HepG2 (cell line): Measurements from ENCODE around the gene CA4. TPM values are rescaled to one million over a fixed set of nuclear protein-coding genes. Genes with fewer than 3 reads are reported as not detected.
A peak's percentile ranks its signal among the peaks of the same experiment; 100 is the strongest.

Experiments used
- DNMT3B ChIP-seq: conservative IDR thresholded peaks from 2 replicates; pipeline ENCODE4 v1.6.1; 2016; ENCODE audit warnings: missing biosample characterization, control low read depth
- FOXJ3 ChIP-seq: sonication (generic); formaldehyde crosslinking; IDR thresholded peaks from 2 replicates; pipeline ENCODE4 v1.4.0; 2020; ENCODE audit warnings: missing genetic modification reagents, mild to moderate bottlenecking, borderline replicate concordance
- MTF1 ChIP-seq: sonication (generic); formaldehyde crosslinking; IDR thresholded peaks from 2 replicates; pipeline ENCODE4 v1.5.0; 2020; ENCODE audit warnings: missing genetic modification reagents
- PAF1 ChIP-seq: IDR thresholded peaks from 2 replicates; pipeline ENCODE4 v1.6.1; 2016; ENCODE audit warnings: missing genetic modification reagents, missing compliant biosample characterization
- PPARG ChIP-seq: conservative IDR thresholded peaks from 2 replicates; pipeline ENCODE4 v1.6.1; 2016; ENCODE audit warnings: missing biosample characterization, missing genetic modification reagents
- ZBTB42 ChIP-seq: sonication (generic); formaldehyde crosslinking; IDR thresholded peaks from 2 replicates; pipeline ENCODE4 v1.5.0; 2020; ENCODE audit warnings: mild to moderate bottlenecking, missing genetic modification reagents
- ZBTB43 ChIP-seq: sonication (generic); formaldehyde crosslinking; conservative IDR thresholded peaks from 2 replicates; pipeline ENCODE4 v1.4.0; 2020; ENCODE audit warnings: missing genetic modification reagents
- ZBTB44 ChIP-seq: sonication (generic); formaldehyde crosslinking; IDR thresholded peaks from 2 replicates; pipeline ENCODE4 v1.4.0; 2020; ENCODE audit warnings: missing genetic modification reagents
- ZNF232 ChIP-seq: sonication (generic); formaldehyde crosslinking; IDR thresholded peaks from 2 replicates; pipeline ENCODE4 v1.4.0; 2020; ENCODE audit warnings: missing genetic modification reagents, borderline replicate concordance
- ZNF382 ChIP-seq: sonication (generic); formaldehyde crosslinking; IDR thresholded peaks from 2 replicates; pipeline ENCODE4 v1.5.0; 2020; ENCODE audit warnings: missing genetic modification reagents, mild to moderate bottlenecking, borderline replicate concordance
- ZNF512B ChIP-seq: sonication (generic); formaldehyde crosslinking; IDR thresholded peaks from 2 replicates; pipeline ENCODE4 v1.5.1; 2020; ENCODE audit warnings: missing genetic modification reagents, mild to moderate bottlenecking, borderline replicate concordance
- ZNF576 ChIP-seq: sonication (generic); formaldehyde crosslinking; IDR thresholded peaks from 2 replicates; pipeline ENCODE4 v1.4.0; 2020; ENCODE audit warnings: mild to moderate bottlenecking, missing genetic modification reagents
- ZSCAN22 ChIP-seq: sonication (generic); formaldehyde crosslinking; IDR thresholded peaks from 2 replicates; pipeline ENCODE4 v1.4.0; 2020; ENCODE audit warnings: mild to moderate bottlenecking, missing genetic modification reagents
- ZSCAN25 ChIP-seq: sonication (generic); formaldehyde crosslinking; IDR thresholded peaks from 2 replicates; pipeline ENCODE4 v1.8.0; 2022; ENCODE audit warnings: mild to moderate bottlenecking, missing genetic modification reagents
- polyA plus RNA-seq, 8 experiments: library from polyadenylated mRNA; depleted of rRNA in 3 of 8; stranded (reverse) in 7 of 8; unstranded in 1 of 8; fragments of >200 nt; fragmentation: Illumina TruSeq in 4 of 8; extraction: Trizol in 4 of 8; gene quantifications; 2 replicates each; pipeline versions ENCODE4 v1.2.1 to v1.2.3, GENCODE V29; 2011 to 2016; ENCODE audit warnings: low read depth in 4 of 8, missing spikeins in 1 of 8, mixed read lengths in 1 of 8; ENCODE audit not compliant: insufficient read depth in 1 of 8
- total RNA-seq, 5 experiments: library from RNA; depleted of rRNA; stranded (reverse); fragments of >200 nt; fragmentation: Illumina TruSeq; extraction: Trizol; gene quantifications; 2 replicates each; pipeline ENCODE4 v1.2.3, GENCODE V29; 2016; ENCODE audit warnings: low read depth in 1 of 5
- TF ChIP-seq, protein P1 (sequence below): sonication (generic); formaldehyde crosslinking; conservative IDR thresholded peaks from 2 replicates; pipeline ENCODE4 v1.4.0; 2020; ENCODE audit warnings: missing genetic modification reagents
- TF ChIP-seq, protein P2 (sequence below): sonication (generic); formaldehyde crosslinking; IDR thresholded peaks from 2 replicates; pipeline ENCODE4 v1.4.0; 2020; ENCODE audit warnings: mild to moderate bottlenecking, missing genetic modification reagents
- TF ChIP-seq, protein P3 (sequence below): sonication (generic); formaldehyde crosslinking; IDR thresholded peaks from 2 replicates; pipeline ENCODE4 v1.4.0; 2020; ENCODE audit warnings: missing genetic modification reagents

Gene CA4
- total and polyA plus RNA-seq, 2 of the 13 experiments (the other 11 are each of a cell fraction or from before 2014, with no cell fraction given): not detected

- TF ChIP-seq, protein P1, sequence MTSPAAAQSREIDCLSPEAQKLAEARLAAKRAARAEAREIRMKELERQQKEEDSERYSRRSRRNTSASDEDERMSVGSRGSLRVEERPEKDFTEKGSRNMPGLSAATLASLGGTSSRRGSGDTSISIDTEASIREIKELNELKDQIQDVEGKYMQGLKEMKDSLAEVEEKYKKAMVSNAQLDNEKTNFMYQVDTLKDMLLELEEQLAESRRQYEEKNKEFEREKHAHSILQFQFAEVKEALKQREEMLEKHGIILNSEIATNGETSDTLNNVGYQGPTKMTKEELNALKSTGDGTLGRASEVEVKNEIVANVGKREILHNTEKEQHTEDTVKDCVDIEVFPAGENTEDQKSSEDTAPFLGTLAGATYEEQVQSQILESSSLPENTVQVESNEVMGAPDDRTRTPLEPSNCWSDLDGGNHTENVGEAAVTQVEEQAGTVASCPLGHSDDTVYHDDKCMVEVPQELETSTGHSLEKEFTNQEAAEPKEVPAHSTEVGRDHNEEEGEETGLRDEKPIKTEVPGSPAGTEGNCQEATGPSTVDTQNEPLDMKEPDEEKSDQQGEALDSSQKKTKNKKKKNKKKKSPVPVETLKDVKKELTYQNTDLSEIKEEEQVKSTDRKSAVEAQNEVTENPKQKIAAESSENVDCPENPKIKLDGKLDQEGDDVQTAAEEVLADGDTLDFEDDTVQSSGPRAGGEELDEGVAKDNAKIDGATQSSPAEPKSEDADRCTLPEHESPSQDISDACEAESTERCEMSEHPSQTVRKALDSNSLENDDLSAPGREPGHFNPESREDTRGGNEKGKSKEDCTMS: no peak
- TF ChIP-seq FOXJ3 (CRISPR knock-in tag) (peak; percentile 80), ZBTB43 (peak; percentile 88), ZNF512B (CRISPR knock-in tag) (peak; percentile 43), ZNF382 (CRISPR knock-in tag) (no peak), DNMT3B (CRISPR knock-in tag) (no peak), ZNF232 (CRISPR knock-in tag) (peak; percentile 83; the same call in 1 of the 2 replicates), ZBTB44 (CRISPR knock-in tag) (no peak), PAF1 (CRISPR knock-in tag) (no peak), PPARG (CRISPR knock-in tag) (0 out of 2 replicates have a peak, but pooled peaks have one; percentile 39), ZNF576 (no peak), ZSCAN25 (CRISPR knock-in tag) (peak; percentile 52), ZSCAN22 (no peak), MTF1 (peak; percentile 91), ZBTB42 (CRISPR knock-in tag) (no peak)
- TF ChIP-seq, protein P2, sequence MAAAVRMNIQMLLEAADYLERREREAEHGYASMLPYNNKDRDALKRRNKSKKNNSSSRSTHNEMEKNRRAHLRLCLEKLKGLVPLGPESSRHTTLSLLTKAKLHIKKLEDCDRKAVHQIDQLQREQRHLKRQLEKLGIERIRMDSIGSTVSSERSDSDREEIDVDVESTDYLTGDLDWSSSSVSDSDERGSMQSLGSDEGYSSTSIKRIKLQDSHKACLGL: peak; percentile 86
- TF ChIP-seq, protein P3, sequence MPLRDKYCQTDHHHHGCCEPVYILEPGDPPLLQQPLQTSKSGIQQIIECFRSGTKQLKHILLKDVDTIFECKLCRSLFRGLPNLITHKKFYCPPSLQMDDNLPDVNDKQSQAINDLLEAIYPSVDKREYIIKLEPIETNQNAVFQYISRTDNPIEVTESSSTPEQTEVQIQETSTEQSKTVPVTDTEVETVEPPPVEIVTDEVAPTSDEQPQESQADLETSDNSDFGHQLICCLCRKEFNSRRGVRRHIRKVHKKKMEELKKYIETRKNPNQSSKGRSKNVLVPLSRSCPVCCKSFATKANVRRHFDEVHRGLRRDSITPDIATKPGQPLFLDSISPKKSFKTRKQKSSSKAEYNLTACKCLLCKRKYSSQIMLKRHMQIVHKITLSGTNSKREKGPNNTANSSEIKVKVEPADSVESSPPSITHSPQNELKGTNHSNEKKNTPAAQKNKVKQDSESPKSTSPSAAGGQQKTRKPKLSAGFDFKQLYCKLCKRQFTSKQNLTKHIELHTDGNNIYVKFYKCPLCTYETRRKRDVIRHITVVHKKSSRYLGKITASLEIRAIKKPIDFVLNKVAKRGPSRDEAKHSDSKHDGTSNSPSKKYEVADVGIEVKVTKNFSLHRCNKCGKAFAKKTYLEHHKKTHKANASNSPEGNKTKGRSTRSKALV (CRISPR knock-in tag): peak; percentile 86
These were observed 14.4 kb upstream of the CA4 start (continued) for GRCh38 chr17:60135151-60135950.
